RCC 7860 (cell line): Measurements from ENCODE around the gene TSBP1.
"Not testable (repeated sequence)": the region's sequence is repeated elsewhere in the genome, so short reads cannot be mapped to it uniquely, and the experiment has no call there.

Source experiments
- DNase-seq: peaks from one replicate; pipeline ENCODE4 v3.0.0-alpha.2; 2015; ENCODE audit warnings: low spot score
- FAIRE-seq: peaks from 2 replicates; lab custom pipeline; 2012; peaks lifted over from hg19 to GRCh38; lab: Jason Lieb, UNC

The TSBP1 gene

DNA sequence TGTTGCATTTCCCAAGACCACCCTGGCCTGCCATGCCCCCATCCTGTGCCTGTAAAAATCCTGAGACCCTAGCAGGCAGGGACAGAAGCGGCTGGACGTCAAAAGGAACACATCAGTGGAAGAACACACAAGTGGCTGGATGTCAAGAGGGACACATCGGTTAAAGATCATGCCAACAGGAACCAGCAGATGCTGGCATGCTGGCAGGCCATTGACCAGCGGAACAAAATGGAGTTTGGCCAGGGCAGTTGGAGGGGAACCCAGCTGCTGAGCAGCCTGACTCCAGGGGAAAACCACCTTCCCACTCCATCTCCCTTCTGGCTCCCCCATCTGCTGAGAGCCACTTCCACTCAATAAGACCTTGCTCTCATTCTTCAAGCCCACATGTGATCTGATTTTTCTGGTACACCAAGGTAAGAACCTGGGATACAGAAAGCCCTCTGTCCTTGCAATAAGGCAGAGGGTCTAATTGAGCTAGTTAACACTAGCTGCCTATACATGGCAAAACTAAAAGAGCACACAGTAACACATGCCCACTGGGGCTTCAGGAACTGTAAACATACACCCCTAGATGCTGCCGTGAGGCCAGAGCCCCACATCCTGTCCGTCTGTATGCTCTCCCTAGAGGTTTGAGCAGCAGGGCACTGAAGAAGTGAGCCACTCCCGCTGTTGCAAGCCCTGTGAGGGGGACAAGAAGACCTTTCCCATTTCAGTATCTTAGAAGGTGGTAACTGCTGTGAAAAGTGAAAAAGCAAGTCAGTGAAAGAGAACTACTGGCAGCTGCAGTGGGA lies 4.2 kb upstream of the TSBP1 start:
- FAIRE-seq (no peak), DNase-seq (no peak)

DNA sequence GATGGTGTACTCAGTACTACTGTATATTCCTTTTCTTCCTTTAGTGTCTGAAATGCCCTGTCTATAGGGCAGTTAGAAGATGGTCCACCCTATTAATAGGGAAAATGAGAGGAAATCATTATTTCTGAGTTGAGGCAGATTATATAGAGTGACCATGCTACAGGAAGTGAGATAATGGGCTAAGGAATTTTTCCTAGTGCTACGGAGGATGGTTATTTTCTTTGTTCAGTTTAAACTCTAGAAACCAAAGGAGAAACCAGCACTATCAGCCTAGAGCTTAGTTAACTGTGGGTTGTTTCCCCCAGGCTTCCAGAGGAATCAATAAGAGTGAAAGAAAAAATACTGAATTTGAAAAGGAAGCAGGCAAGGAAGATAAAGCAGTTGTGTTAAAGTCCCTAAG lies 474 bp downstream of the TSBP1 start:
- no peak for FAIRE-seq
- no peak for DNase-seq

DNA sequence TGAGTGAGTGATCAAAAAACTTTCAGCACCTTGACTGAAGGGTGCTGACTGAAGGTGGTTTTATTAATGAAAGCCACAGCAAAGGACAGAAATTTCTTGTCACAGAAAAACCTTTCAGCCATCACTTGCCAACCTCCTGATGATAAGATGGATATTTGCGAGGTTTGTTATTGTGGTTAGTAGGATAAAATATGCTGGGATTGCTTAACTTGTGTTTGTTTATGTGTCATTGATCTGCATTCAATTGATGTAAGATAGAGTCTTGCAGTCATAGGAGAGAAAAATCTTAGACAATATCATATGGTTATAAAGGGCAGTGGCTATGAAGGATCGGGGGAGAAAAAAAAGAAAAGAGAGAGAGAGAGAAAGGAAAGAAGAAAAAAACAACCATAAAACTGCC lies 1.2 kb downstream of the TSBP1 start:
- FAIRE-seq (no peak), DNase-seq (no peak)

DNA sequence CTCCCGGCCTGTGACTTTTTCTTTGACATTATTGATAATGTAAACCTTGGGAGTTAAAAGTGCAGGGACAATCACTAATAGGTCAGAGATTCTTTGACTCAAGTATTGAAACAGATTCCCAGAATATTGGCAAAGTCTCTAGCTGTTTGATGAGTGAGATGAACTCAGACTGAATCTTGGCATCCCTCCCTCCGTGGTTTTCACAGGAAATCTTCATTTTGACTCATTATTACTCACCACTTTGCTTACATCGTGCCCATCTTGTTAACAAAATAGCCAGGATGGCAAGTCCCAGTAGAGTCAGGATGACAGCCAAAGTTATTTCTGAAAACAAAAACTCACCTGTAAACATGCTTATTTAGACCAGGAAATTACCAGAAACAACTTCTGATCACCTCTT lies 2.0 kb downstream of the TSBP1 start:
- DNase-seq = peak; percentile 28
- peak; percentile 55 for FAIRE-seq

DNA sequence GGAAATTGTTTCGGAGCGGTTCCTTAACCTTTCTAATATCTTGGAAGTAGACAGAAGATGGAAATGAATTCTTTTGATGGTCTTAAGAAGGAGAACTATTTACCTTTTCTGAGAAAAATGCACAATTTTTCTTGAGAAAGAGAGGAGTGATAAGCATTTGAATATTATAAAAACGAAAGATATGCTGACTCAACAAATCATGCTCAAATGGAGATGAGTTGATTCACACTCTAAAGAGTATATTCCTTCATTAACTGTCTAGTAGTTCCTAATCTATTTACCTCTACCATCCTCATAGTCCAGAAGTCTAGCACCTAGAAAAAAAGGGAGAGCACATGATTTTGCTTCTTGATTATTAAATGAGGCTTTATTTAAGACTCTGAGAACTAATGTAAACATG lies 4.1 kb downstream of the TSBP1 start:
- FAIRE-seq (no peak), DNase-seq (no peak)

DNA sequence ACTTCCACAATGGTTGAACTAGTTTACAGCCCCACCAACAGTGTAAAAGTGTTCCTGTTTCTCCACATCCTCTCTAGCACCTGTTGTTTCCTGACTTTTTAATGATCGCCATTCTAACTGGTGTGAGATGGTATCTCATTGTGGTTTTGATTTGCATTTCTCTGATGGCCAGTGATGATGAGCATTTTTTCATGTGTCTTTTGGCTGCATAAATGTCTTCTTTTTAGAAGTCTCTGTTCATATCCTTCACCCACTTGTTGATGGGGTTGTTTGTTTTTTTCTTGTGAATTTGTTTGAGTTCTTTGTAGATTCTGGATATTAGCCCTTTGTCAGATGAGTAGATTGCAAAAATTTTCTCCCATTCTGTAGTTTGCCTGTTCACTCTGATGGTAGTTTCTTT lies 12.5 kb downstream of the TSBP1 start:
- not testable (repeated sequence) for FAIRE-seq

DNA sequence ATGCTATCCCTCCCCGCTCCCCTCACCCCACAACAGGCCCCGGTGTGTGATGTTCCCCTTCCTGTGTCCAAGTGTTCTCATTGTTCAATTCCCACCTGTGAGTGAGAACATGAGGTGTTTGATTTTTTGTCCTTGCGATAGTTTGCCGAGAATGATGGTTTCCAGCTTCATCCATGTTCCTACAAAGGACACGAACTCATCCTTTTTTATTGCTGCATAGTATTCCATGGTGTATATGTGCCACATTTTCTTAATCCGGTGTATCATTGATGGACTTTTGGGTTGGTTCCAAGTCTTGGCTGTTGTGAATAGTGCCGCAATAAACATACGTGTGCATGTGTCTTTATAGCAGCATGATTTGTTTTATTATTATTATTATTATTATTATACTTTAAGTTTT lies 13.2 kb downstream of the TSBP1 start:
- not testable (repeated sequence) for FAIRE-seq, DNase-seq

More for the DNA sequence above, 12.5 kb downstream of the TSBP1 start:
- not testable (repeated sequence) for DNase-seq

DNA sequence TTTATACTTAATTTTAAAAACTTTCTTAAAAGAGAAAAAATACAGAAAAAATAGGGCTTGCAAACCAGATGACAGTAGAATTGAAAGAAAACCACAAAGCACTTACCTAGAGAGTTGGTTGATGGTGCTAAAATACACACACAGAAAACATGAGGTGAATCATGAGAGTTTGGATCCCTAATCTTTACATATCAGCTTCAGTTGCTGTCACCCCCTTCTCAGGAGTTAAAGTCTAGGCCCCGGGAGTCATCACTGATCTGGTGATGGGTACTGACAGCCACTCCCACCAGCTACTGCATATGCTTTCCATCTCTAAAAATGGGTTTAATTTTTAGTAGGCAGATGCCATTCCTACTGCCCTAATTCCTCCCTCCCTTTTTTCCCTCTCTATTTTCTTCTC lies 16.7 kb downstream of the TSBP1 start:
- no peak for DNase-seq
- no peak for FAIRE-seq

DNA sequence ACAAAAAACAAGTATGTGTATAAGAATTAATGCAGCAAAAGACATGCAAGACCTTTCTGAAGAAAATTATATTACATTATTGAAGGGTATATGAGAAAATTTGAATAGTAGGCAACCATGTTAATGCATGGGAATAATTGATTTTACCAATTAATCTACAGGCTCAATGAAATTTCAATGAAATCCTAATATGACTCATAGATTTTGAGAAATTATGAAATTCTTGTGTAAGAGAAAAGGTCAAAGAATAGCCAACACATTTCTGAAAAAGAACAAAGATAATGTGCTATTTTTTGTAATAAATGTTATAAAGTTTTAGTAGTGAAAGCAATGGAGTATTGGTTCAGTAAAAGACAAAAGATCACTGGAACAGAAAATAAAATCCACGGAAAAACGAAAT lies 18.4 kb downstream of the TSBP1 start:
- FAIRE-seq (no peak), DNase-seq (no peak)

DNA sequence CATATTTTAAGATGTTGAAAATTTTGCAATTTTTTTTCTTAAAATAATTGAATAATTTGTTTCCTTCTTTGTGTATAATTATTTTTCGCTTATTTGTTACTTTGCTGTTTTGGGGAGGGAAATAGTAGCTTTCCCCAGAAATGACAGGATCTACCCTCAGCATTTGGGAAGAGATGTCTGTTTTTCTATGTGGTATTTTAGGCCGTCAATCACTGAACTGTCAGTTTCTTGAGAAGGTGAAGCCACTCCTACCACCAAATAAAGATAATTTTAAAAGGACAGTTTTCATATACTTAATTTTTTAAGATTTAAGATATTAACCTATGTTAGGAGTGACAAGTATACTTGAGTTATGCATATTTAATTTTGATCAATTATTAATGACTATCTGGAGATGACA lies 31.5 kb downstream of the TSBP1 start:
- DNase-seq (no peak), FAIRE-seq (no peak)

DNA sequence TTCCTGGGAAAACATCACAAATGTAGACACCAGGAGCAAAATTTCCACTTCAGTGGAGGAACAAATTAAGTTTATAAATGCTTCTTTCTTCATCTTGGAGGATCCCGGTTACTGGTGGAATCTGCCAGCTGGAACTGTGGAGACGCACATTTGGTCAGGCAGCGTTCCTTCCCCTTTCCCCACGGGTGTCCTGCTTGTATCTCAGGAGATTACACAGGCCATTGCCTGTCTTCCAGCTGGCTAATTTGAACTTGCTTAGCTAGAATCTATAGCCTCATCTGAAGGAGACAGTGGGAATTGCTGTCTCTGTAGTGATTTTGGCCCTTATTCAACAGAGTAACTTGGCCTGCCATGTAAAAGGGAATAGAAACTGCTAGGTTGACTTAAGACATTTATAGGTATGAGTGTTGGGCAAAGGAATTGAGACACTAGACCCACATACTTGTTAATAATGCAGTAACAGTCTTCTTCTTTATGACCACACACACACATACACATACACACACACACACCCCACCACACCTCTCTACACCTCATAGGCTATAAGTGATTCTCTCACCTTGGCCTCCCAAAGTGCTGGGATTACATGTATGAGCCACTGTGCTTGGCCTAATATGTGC lies 34.4 kb downstream of the TSBP1 start:
- FAIRE-seq (no peak), DNase-seq (no peak)

DNA sequence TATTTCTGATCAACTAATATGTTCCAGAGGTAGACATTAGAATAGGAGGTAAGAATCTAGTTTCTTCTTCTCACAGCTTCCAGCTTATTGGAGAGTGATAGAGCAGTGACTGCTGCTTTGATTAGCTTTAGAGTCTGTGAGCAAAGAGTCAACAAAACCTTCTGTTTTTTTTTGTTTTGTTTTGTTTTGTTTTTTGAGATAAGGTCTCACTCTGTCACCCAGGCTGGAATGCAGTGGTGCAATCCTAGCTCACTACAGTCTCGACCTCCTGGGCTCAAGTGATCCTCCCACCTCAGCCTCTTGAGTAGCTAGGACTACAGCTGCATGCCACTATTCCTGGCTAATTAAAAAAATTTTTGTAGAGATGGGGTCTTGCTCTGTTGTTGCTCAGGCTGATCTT lies 39.3 kb downstream of the TSBP1 start:
- no peak for FAIRE-seq
- no peak for DNase-seq

DNA sequence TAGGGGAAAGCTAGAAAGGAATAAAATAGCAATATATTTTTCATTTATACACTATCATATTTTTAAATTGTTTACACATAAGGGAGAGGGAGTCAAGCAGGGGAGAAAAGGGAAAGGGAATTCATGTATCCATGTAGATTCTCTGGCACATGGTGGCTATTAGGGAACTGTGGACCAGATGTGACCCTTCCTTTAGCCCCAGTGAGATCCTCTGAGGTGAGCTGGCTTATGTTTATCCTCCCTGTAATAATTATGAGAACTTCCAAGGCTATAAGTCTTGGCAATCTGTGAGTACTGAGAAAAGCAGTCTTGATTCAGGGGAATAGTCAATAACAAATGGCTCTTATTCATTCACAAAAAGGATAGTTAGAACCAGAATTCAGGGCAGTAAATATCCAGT lies 42.6 kb downstream of the TSBP1 start:
- FAIRE-seq (no peak), DNase-seq (no peak)

DNA sequence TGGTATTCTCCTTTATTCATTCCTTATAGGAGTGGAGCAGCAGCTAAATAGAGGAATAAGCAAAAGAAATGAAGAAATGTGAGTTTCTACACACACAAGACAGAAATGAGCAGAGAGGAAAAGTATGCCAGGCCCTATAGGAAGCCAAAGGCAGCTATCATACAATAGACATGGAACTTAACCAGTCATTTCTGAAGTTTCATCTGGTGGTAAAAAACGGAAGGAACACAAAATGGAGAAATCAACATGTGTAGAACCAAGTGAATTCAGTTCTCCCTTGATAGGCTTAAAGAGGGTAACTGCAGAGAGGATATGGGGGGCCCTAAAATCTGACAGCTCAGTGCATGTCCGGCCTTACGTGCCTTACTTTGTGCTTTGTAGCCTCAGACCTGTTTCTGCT lies 44.6 kb downstream of the TSBP1 start:
- no peak for FAIRE-seq
- DNase-seq = no peak

DNA sequence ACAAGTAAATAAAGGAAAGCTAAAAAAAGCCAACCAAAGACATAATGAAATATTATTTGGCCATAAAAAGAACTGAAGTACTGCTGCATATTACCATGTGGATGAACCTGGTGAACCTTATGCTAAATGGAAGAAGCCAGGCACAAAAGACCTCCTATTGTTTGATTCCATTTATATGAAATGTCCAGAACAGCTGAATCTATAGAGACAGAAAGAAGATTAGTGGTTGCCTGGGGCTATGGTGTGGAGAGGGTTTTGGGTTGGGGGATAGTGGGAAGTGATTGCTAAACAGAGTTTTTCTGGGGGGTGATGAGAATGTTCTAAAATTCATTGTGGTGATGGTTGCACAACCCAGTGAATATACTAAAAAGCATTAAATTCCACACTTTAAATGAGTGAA lies 53.2 kb downstream of the TSBP1 start:
- FAIRE-seq = no peak
- DNase-seq = no peak

DNA sequence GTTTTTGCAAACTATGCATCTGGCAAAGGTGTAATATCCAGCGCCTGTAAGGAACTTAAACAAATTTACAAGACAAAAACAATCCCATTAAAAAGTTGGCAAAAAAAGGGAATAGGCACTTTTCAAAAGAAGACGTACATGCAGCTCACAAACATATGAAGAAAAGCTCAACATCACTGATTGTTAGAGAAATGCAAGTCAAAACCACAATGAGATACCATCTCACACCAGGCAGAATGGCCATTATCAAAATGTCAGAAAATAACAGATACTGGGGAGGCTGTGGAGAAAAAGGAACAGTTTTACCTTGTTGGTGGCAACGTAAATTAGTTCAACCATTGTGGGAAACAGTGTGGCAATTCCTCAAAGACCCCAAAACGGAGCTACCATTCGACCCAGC lies 54.2 kb downstream of the TSBP1 start:
- DNase-seq = no peak
- FAIRE-seq = no peak

DNA sequence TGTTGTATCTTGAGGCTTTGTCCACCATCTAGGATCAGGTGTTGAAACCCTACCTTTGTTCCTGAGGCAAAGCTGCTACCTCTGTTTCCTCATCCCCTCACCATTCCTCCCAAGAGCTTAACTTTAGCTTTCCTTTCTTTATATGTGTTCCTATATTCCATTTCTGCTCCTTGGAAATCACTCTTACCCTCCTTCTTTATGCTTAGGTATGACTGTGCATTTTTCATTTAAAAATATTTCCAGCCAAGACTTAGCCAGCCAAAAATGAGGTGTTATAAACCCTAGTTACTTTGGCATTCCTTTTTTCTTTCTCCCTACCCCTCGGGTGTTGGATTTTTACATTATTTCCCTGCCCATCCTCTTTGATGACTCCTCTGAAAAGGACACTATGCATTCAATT lies 57.7 kb downstream of the TSBP1 start:
- no peak for DNase-seq
- no peak for FAIRE-seq

DNA sequence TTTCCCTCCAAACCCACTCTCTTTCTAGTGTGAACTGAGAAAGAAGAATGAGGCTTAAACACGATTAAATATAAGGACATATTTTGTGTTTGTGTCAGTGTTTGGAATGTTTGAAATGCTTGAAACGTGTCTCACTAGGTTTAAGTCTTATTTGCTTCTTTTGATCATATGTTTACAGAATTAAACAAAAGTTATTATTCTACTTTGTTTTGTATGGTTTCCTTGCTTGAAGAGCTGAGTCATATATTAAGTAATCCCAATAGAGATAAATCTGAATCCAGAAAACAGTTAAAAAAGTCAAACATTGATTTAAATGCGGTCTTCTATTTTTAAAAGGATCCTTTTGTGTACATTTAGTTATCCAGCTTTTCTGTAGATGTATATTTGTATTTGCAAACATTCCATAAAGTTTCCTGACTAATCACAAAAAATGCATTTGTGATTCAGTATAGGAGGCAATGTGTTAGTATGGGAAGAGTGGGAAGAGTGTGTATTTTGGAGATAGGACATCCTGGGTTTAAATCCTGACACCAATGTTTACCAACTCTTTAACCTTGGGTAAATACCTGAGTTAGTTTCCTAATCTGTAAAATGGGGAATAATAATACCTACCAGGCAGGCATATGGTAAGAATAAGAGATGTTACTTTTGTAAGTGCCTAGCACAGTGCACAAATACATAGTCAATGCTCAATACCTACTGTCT lies 72.9 kb downstream of the TSBP1 start:
- no peak for DNase-seq
- no peak for FAIRE-seq

DNA sequence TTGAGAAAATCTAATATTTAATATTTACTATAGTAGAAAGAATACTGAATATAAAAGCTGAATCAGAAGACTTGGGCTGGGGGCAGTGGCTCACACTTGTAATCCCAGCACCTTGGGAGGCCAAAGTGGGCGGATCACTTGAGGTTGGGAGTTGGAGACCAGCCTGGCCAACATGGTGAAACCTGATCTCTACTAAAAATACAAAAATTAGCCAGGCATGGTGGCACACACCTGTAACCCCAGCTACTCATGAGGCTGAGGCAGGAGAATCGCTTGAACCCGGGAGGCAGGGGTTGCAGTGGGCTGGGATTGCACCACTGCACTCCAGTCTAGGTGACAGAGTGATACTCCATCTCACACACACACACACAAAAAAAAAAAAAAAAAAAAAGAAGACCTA lies 76.7 kb downstream of the TSBP1 start:
- DNase-seq, FAIRE-seq: not testable (repeated sequence)

DNA sequence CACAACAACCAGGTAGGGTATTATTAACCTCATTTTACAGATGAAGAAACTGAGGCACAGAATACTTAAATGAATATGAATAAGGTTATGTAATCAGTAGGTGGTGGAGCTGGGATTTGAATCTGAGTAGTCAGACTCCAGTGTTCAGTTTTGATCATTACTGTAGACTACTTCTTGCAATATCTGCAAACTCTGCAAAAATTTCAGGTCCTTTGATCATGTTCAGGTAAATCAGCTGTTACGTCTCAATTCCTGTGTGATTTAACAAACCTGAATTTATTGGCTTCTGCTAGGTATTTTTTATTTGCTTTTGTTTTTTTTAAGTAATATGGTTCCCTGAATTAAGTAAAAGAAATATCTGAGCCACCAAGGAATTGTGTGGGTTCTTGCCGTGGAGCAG lies 77.1 kb downstream of the TSBP1 start:
- DNase-seq (no peak), FAIRE-seq (no peak)

DNA sequence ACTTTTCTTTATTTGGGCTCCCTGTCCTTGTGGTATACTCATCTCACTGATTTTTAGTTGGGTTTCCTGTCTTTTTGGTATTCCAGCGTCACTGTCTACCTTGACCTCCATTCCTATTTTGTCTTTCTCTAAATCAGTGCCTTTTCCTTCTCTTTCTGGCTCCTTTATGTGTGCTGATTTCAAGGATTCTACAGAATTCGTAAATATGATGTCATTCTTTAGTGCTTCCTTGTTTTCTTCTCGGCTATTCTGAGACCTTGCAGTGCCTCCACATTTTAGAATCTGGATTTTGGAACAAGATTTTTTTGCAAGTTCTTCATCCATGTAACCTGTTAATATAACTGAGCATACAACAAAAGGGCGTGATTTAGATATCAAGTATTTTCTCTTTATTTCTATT lies 78.0 kb downstream of the TSBP1 start:
- FAIRE-seq (no peak), DNase-seq (no peak)

DNA sequence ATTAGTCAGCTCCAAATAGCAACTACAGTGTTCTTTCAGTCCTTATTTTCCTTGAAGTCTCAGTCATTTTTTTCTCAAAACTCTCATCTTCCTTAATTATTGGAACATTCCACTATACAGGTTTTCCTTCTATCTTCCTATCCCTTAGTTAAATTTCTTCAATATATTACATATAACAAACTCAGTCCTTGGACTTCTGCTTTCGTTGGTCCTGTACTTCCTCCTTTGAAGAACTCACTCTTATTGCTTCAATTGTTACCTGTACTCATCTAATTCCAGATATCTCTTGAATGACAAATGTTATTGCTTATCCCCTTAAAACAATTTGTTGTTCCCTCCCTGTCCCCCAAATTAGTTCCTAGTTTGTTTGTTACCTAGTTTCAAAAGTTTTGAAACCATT lies 80.2 kb downstream of the TSBP1 start:
- FAIRE-seq = no peak
- DNase-seq = no peak
